Activated naive CD8-positive, alpha-beta T cell treated with anti-CD3 and anti-CD28 coated beads, Interleukin-2, amount 50 U/mL, for 16 hours (primary cell): Measurements from ENCODE around the gene RAB5IF.
"Not testable (repeated sequence)": the region's sequence is repeated elsewhere in the genome, so short reads cannot be mapped to it uniquely, and the experiment has no call there.

Source experiments
- DNase-seq: peaks from one replicate; pipeline ENCODE4 v3.0.0-alpha.2; 2020; ENCODE audit warnings: low read depth, low spot score

RAB5IF gene

DNA sequence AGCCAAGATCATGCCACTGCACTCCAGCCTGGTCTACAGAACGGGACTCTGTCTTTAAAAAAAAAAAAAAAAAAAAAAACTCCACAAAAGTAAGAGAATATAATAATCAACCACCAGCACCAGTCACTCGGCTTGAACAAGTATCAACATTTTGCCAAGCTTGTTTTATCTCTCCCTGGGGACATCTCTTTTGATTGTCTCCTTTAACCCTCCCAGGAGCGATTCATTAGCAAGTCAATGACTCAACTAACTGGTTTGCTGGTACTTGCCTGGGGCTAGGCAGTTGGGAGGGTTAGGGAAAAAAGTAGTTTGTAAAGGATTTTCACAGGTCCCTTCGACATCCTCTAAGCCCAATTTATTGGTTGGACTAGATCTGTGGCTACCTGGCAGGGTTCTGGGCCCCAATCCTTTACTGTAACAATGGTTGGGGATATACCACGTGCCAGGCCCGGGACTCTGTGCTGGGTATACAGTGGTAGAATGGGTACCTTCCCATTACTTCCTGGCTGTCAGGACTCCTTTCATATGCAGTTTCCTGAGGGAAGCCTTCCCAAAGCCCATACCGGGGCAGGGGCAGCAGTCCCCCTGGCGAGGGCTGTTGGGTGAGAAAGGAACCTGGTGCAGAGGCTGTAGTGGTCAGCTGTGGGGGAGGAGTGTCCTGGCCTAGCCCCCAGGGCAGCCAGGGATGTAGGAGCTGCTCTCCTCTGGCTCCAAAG, 20.0 kb upstream of the RAB5IF start:
- DNase-seq: no peak

DNA sequence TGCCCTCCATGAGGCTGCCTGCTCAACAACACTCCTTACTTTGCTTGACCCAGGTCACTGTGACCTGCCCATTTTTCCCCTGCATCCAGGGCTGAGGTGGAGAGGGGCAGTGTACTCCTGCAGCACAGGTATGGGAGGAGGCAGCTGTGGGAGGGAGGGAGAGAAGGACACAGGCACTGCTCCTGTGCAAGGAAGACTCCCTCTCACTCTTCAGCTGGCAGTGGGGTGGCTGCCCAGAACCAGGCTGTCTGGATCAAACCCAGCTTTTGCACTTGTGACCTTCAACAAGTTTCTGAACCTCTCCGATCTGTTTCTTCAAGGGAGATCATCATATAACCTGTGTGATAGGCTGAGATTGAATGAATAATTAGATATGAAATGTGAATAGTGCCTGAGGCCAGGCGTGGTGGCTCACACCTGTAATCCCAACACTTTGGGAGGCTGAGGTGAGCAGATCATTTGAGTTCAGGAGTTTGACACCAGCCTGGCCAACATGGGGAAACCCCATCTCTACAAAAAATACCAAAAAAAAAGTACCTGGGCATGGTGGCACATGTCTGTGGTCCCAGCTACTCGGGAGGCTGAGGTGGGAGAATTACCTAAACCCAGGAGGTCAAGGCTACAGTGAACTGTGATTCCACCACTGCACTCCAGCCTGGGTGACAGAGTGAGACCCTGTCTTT, 18.1 kb upstream of the RAB5IF start:
- DNase-seq: no peak

DNA sequence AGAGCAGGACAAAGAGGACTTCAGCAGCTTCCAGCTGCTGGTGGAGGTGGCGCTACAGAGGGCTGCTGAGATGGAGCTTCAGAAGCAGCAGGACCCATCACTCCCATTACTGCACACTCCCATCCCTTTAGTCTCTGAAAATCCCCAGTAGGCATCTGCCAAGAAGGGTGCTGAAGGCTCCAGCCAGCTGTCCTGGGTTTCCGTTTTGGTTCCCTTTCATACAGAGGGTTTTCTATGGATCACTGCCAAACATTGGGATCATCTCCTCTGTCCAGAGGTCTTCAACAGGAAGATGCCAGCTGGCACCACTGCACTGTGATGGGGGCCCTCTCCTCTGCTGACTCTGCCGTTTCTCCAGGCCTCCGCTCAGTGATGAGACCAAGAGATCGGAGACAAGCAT, 14.3 kb upstream of the RAB5IF start:
- no peak for DNase-seq

DNA sequence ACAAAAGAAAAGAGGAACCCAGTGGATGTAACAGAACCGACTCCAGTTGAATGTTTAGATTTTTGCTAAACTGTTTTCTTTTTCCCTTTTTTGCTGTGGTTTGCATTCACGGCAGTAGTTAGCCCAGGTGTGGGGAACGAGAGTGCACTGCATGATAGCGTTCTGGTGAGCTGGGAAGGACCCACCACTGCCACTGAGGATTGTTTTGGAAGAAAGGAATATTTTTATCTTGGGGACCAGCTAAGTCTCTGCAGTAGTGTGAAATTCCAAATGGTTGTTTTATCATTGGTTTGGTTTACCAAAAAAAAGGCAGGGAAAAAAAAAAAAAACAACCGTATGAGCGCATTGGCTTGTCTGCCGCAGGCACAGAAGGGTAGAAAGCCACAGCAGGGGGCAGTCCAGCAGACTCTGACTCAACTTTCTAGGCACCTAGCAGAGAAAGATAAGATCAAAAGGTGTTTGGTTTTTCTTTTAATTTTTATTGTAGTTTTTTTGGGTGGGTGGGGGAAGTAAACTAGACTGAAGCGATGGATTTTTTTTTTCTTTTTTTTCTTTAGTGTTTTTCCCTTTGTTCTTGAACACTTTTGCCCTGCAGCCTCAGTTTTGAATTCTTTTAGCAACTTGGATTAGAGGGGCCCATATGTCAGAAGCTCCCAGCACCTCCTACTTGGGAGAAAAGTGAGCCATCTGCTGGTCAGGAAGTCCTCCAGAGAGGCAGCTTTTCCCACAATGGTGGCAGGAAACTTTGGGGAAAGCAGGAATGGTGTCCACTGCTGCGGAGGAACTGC, 13.5 kb upstream of the RAB5IF start:
- DNase-seq: peak; percentile 21

DNA sequence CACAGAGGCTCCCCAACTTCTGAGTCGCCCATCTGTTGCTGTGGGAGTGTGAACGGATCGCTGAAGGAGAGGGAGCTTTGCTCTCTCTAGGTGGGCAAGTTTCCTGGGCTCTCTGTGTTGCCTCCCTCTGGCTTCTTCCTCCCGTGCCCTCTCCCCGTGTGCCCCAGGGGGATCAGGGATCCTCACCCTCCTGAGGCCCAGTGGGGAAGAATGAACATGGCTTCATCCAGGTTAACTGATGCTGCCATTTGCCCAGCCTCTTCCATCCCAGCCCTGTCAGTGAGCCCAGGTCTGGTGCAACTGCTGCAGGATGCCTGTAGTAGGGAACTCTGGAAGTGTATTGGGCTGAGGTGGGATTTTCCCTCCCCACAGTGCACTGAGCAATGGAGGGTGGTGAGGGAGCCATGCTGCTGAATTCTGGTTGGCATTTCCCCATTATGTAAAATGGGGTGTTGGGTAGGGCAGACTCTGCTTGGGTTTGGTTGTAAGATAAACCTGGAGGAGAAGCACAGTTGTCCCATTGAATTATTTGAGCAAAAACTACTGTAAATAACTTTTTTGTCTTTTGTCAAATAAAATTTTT, 12.1 kb upstream of the RAB5IF start:
- no peak for DNase-seq

DNA sequence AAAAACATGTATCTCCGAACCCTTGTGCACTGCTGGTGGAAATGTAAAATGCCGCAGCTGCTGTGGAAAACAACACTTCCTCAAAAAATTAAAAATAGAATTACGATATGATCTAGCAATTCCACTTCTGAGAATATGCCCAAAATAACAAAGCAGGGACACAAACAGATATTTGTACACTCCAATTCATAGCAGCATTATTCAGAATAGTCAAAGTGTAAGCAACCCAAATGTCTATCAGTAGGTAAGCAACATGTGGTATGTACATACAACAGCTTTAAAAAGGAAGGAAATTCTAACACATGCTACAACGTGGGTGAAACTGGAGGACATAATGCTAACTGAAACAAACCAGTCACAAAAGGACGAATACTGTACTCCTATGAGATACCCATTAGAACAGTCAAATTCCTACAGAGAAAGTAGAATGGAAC, 5.7 kb upstream of the RAB5IF start:
- no peak for DNase-seq

DNA sequence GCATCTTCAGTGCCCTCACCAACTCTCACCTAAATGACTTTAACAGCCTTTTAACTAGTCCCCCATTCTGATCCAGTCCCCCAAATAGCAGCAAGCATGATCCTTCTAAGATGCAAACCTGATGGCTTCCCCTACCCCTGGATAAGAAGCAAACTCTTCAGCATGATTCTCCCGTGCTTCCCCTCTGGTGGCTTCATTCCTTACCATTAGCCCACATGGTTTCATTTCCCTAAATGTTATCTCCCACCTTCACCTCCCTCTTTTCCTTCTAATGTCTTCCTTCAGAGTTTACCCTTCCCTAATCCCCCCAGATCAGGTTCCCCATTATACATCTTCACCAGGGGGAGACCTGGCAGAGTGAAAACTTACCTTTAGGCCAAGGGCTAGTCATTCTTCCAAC, 4.0 kb upstream of the RAB5IF start:
- no peak for DNase-seq

DNA sequence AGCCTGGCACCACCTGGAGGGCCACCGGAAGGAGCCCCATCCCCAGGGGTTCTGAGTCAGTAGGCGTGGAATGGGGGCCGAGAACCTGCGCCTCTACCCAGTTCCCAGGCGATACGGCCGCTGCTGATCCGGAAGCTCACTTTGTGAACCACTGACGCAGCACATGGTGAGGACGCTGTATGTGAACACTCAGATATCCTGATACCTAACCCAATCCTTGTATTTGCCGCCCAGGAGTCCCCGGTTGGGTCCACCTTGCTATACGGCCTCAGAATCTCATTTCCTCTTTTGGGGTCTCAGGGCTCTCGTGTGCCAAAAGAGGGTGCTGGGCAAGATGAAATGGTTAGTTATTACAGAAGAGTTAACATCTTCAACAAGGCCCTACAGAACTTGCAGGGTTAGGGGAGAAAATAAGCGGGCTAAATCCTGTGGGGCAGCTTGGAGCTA, 604 bp upstream of the RAB5IF start:
- DNase-seq: no peak

DNA sequence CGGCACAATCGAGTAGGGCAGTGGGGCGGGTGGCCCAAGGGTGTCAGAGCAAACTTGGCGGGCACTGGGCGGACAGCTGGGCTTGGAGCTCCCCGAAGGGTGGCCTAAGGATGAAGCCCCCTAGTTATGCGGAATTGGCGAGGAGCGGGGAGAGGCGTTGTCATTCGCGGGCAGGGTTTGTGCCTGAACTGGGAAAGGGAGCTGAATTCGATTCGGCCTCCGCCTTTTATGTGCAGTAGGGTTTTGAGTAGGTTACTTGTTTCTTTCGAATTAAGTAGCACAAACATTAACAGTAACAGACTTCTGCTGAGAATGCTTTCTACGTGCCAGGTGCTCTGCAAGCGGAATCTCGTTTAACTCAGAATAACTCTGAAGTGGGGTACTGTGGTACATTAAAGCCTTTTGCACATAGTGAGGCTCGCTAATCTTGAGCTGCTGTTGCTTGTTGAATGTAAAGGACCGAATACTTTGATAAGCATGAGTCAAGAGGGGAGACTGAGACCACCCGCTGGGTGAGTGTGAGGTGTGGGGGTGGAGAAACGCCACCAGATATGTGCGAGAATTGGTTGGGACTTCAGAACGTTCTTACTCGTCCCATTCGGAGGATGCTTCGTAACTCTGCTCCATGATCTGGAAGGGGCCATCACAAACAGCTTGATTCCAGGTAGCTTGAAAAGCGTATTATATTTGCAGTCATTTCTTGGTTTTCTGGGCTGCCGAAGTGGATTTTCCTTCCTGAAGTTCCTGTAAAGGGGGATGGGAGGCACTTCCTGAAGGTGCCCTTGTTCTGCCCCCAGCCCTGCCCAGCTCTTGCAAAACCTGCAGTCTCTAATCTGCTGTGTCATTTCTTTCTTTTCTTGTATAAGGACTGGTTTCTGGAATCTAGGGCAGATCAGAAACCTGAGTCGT, 833 bp downstream of the RAB5IF start:
- DNase-seq: no peak

DNA sequence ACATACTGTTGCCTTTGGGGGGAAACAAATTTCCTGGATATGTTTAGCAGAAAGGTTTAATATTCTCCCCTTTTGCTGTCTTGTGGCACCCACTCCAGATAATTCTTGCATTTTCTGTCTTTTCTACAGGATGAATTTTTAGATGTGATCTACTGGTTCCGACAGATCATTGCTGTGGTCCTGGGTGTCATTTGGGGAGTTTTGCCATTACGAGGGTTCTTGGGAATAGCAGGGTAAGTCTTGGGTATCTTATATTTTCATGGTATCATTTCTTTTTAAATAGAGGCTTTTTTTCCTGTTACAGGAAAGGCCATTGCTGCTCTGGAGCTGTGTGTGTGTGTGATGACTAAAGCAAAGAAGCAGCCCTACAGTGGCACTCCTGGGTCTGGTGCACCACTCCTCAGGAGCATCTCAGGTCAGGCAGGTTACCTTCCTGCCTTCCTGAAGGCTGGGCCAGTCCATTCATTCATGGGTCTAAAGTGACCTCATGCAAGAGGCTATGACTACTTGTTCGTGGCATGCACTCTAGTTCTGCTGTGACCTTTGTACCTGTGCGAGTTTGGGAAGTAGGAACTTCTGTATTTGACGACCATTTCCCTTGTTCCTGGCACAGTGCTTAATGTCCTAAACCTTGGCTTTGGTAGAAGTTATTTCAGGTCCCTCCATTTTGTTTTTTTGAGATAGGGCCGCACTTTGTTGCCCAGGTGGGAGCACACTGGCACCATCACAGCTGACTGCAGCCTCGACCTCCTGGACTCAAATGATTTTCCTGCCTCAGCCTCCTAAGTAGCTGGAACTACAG, 2.2 kb downstream of the RAB5IF start:
- no peak for DNase-seq

DNA sequence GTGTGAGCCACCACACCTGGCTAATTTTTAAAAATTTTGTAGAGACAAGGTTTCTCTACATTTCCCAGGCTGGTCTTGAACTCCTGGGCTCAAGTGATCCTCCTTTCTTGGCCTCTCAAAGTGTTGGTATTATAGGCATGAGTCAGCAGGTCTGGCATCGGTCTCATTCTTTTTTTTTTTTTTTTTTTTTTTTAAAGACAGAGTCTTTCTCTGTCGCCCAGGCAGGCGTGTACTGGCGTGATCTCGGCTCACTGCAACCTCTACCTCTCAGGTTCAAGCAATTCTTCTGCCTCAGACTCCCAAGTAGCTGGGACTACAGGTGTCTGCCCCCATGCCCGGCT, 2.8 kb downstream of the RAB5IF start:
- DNase-seq: not testable (repeated sequence)

DNA sequence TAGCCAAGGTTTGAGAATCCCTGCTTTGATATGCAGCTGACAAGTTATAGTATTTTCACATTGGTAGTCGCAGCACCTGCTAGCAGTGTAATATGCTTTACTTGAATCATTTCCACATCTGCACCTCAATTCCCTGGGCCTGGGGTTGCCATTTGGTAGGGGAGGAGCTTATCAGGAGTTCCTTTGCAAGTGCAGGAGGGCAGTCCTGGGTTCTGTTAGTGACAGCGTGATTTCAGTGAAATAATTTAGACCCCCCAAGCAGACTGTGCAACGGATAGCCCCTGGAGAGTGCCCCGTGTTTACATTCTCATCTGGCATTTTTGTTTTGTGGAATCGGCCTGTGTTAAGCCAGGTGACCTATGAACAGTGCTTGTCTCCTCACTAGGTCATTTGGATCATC, 6.0 kb downstream of the RAB5IF start:
- DNase-seq: no peak

DNA sequence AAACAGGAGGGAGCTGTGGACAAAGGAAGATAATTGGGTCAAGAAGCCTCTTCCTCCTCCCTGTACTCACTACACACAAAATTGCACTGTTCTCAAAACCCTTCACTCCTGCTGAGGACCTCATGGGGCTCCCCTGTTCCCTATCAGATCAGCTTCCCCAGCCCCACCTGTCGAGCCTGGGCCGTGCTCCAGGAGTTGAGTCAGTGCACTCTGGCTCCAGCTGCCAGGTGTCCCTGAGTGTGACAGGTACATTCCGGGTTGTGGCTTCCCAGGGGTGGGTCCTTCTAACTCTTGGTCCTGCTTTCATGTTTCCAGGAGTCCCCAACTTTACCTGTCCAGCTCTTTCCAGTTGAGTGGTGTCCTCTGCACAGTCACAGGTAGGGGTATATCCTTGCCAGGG, 8.4 kb downstream of the RAB5IF start:
- no peak for DNase-seq

DNA sequence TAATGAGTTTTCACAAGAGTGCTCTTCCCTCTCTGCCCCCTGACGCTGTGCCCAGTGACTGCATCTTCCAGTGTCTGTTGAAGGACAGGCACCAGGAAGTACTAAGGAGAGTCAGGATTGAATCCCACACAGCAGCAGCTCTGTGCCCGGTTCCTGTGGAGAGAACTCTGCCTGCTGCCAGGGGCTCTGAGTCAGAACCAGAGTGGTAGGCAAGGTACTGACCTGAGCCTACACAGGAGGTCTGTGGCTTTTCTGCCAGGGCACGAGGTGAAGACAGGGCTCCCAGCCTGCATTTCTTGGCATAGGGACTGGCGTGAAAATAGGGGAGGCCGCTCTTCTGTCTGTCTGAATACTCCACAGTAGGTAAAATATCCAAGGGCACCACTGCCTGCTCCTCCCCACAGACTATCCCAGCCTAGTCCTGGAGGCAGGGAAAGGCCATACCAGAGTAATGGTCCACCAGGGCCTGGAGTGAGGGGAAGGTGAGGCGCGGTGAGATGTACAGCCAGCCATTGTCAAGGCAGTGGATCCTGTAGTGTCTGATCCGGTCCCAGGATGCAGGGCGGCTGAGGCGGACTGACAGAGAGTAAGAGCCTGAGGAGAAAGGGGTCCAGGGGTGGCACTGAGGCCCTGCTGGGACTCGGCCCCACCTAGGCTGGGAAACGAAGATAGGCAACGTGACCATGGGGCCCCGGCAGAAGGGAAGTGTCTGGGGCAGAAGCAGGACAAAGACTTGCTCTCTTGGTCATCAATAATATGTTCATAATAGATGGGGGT, 9.4 kb downstream of the RAB5IF start:
- DNase-seq: no peak

DNA sequence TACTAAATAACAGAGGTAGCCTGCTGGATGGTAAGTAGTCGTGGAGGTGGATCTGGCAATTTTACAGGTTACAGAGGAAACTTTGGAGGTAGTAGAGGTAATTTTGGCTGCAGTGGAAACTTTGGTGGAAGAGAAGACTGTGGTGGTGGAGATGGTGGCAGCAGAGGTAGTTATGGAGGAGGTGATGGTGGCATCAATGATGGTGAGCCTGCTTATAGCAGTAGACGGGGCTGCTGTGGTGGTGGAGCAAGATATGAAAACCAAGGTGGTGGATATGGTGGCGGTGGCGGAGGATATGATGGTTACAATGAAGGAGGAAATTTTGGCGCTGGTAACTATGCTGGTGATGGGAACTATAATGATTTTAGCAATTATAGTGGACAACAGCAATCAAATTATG, 15.3 kb downstream of the RAB5IF start:
- DNase-seq: no peak

DNA sequence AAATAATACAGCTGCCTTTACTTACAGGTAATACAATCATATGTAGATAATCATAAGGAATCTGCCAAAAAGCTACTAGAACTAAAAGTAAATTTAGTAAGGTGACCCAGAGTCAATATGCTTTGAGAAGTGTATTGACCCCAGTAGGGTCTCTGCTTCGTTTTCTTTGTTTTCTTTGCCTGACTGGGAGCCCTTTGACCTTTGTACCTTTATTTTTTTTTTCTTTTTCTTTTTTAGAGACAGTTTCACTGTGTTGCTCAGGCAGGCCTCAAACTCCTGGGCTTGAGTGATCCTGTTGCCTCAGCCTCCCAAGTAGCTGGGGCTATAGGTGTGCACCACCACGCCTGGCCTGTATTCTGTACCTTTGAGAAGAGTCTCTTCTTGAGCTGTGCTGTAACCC, 17.9 kb downstream of the RAB5IF start:
- no peak for DNase-seq

DNA sequence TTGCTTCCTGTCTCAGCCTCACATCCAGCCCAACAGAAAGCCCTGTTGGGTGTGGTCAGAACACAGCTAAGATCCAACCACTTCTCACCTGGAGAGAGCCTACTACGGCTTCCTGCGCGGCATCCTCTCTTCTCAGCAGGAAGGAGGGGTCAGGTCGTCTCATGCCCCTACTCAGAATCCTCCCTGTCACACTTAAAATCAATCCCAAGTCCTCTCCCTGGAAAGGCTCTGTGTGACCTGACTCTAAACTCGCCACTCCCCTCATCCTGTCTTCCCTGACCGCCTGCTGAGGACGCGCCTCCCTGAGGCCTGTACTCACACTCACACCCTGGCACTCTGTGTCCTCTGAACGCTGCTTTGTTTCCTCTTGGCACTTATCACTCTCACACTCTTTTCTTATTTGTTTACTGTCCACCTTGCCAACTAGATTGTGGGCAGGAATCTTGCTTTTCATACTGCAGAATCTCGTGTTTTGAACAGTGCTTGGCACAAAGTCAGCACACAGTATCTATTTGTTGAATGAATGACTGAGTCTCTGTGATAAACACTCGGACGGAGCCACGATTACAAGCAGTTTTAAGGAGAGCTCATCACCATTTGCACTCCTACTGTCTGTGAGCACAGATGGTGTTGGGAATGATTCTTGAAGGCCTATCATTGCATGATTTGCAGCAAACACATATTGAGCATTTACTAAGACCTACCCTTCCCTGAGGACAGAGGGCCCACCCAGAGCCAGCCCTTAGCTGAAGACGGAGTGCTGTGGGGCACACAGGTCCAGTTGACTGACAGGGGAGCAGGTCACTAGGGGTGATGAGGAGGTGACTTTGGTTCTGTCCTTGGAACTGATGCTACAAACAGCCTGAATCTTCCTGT, 18.7 kb downstream of the RAB5IF start:
- DNase-seq: no peak

DNA sequence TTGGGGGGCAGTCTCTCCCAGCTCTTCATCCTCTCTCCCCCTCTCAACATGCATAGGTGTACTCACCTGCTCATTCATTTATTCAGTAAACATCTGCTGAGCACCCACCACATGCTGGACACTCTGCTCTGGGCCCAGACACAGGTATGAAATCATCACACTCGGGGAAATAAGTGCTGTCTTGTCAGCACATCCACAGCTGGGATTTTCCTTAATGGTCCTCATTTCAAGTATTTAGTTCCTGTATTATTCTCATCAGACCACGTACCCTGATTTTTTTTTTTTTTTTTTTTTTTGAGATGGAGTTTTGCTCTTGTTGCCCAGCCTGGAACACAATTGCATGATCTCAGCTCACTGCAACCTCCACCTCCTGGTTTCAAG, 19.4 kb downstream of the RAB5IF start:
- no peak for DNase-seq

DNA sequence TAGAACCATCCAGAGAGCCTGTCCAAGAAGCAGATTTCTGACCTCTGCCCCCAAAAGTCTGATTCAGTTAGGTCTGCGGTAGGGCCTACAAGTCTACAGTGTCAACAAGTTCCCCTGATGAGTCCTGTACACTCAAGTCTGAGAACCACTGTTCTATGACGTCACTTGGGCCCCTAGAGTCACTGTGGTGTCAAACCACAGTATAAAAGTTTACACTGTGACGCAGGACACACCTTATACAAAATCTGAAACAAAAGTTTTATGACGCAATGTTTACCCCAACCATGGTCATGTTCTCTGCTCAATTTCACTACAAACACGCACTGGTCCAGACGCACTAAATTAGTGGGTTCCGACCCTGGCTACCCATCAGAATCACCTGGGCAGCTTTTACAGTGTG, 22.5 kb downstream of the RAB5IF start:
- DNase-seq: no peak
